ENCODE measurements around the gene NBPF1.
"Not testable (repeated sequence)": the region's sequence is repeated elsewhere in the genome, so short reads cannot be mapped to it uniquely, and the experiment has no call there.

Gene NBPF1

DNA sequence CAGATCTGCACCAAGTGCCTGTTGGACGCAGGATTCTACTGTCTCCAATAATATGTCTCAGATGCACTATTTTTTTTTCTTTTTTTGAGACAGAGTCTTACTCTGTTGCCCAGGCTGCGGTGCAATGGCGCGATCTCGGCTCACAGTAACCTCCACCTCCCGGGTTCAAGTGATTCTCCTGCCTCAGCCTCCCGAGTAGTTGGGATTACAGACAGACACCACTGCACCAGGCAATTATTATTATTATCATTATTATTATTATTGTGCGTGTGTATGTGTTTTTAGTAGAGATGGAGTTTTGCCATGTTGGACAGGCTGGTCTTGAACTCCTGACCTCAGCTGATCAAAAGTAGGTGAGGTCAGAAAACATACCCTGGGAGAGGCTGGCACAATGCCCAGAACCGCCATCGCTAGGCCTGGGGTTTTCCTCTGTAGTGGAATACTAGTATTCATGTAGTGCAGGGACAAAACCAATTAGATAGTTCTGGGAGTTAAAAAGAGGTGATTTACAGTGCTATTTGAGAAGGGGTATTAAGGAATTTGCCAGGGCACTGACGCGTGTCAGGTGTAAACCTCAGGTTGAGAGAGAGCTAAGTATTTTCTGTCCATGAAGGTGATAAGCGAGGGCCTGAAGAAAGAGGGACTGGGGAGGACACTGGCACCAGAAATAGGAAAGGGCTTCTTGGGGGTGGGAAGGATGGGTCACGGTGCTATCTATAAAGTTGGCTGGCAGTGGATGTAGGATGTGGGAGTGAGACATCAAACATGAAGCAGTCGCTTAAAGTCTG is 100.5 kb downstream of the NBPF1 start:
- DNase-seq = not testable (repeated sequence)

Data from C1 segment of cervical spinal cord (tissue), 14 donors.